Measurements from ENCODE around the gene CCDC24. TPM values are rescaled to one million over a fixed set of nuclear protein-coding genes. Genes with fewer than 3 reads are reported as not detected.

Gene CCDC24
- total RNA-seq, 1 donor from 2014 or later: 22.6 TPM

DNA sequence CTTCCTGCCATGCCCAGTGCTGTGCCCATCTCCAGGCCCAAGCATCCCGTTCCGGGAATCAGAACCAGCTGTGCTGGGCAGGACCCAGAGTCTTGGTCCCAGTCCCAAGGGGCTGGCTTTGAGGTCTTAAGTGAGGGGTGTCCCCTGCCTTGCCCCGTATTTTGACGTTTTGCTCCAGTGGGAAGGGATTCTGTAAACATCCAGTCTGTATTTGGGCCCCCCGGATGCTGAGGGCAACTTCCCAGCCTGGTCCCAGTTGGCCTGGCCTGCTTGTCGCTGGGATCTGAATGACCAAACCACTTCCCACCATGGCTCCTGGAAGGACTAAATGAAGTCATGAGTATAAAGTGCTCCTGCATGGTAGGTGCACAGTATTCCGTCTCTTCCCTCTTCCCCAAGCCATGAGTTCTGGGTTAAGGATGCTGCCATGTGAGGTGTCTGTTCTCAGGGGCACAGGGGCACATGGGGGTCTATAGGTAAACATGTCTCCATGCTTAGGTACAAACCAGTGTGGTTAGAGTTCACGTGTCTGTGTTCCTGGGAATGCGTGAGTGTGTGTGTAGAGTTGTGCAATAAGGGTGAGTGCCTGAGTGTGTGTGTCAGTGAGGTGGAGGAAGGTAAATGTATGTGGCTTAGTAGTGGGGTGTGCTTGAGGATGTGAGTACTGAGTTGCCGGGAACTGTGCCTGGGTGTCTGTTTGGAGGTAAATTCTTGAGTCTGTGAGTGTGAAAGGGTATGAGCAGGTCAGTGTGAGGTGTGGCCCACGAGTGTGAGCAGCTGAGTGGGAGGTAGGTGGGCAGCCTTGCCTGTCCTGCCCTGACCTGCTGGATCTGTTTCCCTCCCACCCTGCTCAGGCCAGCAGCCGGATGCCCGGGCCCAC lies 10.9 kb upstream of the CCDC24 start:
- DNase-seq (ENCODE audit: low spot score): peak; percentile 46

DNA sequence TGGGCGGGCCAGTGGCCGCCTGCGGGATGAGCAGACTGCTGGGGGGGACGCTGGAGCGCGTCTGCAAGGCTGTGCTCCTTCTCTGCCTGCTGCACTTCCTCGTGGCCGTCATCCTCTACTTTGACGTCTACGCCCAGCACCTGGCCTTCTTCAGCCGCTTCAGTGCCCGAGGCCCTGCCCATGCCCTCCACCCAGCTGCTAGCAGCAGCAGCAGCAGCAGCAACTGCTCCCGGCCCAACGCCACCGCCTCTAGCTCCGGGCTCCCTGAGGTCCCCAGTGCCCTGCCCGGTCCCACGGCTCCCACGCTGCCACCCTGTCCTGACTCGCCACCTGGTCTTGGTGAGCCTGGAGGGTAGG lies 10.3 kb upstream of the CCDC24 start:
- peak; percentile 44 for DNase-seq (ENCODE audit: low spot score)

DNA sequence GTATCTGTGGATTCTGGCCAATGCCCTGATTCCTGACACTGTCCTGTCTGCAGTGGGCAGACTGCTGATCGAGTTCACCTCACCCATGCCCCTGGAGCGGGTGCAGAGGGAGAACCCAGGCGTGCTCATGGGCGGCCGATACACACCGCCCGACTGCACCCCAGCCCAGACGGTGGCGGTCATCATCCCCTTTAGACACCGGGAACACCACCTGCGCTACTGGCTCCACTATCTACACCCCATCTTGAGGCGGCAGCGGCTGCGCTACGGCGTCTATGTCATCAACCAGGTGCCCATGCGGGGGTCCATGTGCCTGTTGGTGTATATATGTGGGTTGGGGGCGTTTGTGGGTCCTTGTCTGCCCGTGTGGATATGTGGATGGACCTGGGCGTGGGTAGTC lies 9.8 kb upstream of the CCDC24 start:
- peak; percentile 40 for DNase-seq (ENCODE audit: low spot score)

DNA sequence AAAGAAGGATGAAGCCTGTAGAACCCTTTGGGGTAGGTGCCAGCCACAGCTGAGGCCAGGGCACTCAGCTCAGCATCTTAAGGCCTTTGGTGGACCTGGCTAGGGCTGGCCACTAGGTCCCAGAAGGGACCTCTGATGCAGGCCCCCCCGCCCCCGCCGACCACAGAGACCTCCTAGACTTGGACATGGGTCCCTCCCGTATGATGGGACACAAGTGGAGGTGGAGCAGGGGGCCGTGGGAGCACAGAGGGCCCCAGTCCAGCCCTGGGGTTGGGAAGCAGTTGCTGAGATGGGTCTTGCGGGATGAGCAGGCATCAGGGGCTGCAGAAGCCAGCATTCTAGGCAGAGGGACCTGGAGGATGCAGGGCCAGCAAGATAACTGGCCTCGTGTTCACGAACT lies 9.2 kb upstream of the CCDC24 start:
- no peak for DNase-seq (ENCODE audit: low spot score)

DNA sequence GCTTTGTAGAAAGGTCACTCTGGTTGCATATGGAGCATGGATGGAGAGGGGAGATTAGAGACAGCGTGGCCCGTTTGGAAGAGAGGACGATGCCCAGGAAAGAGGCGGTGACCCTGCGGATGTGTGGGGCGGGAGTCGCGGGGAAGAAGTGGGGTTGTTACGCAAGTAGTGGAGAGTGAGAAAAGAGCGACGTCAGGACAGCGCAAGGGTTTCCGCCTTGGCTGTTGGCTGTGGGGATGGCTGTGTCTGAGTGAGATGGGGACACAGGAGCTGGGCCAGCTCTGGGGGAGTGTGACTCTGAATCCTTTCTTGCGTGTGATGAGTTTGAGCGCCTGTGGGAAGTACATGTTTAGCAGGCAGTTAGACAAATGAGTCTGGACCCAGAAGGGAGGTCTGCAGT lies 8.6 kb upstream of the CCDC24 start:
- DNase-seq (ENCODE audit: low spot score): no peak

DNA sequence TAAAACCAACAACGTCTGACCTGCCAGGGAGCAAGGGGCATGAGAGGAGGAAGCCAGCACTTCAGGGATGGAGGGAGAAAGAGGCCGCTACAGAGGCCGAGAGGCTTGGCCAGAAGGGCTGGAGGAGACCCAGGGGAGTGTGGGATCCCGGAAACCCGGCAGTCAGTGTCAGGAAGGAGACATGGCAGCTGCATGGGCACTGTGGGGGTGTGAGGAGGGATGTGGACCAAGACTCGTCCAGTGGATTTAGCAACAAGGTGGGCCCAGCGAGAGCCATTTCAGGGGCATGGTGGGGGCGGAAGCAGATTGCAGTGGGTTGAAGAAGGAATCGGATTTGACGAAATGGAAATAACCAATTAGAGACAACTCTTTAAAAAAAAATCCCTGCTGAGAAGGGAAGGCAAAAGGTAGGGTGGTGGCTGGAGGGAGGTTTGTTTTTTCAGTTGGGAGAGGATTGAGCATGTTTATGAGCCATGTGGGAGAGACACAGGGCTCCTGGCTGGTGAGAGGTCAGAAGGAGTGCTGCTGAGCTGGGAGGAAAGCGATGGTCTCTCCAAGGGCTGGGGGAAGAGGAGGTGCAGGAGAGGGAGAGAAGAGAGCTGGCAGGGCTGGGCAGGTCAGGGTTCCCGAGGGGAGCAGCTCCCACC lies 8.0 kb upstream of the CCDC24 start:
- no peak for DNase-seq (ENCODE audit: low spot score)

DNA sequence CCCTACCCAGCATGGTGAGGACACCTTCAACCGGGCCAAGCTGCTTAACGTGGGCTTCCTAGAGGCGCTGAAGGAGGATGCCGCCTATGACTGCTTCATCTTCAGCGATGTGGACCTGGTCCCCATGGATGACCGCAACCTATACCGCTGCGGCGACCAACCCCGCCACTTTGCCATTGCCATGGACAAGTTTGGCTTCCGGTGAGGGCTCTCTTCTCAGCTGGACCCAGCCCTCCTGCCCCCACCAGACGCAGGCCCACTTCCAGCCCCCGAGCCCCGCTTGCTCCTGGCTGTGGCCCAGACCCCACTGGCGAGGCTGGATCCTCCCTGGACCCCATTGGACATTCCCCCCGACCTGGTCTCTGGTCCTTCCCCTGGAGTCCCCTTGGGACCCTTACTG lies 6.5 kb upstream of the CCDC24 start:
- DNase-seq (ENCODE audit: low spot score): no peak

DNA sequence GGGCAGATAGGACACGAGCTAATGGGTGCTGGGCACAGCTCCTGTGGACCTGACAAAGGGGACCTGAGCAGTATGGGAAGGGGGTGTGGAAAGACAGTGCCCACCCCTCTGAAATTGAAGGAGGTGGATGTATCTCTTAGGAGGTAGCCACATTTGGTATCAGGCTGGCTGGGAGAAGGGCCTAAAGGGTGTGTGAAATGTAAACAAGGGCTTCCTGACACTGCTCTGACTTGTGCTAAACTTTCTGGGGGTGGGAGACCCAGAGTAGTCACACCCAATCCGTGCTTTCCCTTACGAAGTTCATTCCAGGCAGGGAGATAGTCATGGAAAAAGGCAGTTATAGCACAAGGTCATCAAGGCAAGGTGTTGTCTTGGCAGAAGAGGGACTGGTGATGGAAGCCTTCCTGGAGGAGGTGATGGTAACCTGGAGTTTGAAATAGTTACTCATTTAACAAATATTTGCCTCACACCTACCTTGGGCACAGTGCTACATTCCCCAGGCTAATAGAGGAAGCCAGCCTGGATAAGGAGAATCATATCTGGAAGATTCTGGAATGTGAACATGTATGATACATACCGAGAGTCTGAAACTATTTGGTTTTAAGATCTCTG lies 5.3 kb upstream of the CCDC24 start:
- no peak for DNase-seq (ENCODE audit: low spot score)

DNA sequence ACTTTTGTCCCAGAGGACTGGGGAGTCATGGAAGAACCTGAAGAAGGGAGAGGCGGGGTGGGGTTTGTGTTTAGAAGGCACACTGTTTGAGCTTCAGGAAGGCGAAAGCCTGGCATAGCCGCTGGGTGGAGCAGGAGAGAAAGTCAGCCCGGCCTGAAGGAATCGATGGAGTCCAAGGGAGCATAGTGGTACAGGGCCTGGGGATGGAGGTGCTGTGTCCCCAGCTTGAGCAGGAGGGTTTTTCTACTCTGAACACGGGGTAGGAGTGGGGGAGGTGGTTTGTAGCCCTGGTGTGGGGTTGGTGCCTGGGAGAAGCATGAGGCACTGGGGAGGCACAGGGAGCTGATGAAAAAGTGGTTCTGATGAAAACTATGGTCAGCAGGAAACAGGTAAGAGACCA lies 4.7 kb upstream of the CCDC24 start:
- no peak for DNase-seq (ENCODE audit: low spot score)

DNA sequence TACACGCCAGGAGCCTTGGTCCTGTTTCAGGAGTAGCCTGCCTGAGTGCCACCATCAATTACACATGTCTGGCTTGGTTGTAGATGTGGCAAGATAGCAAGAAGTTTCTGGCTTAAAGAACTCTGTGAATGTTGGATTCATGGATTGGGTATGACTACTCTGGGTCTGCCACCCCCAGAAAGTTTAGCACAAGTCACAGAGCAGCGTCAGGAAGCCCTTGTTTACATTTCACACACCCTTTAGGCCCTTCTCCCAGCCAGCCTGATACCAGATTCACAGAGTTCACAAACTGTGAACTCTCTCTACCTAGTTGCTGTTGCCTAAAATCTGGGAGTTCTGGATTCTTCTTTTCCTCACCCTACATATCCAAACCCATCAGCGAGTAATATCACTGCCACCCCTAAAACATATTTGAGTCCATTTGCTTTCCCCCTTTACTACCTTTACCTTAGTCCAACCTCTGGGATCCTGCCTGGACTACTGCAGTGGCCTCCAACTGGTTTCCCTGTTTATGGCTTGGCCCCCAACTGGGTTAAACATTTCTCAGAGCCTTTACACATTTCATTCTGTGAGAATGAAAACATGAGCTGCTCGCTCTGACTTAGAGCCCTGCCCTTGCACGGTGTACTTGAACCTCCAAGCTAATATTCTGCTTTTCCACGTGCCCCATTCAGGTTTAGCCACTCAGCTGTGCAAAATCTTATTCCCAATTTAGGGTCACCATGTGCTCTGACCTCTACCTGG lies 4.1 kb upstream of the CCDC24 start:
- DNase-seq (ENCODE audit: low spot score): no peak

DNA sequence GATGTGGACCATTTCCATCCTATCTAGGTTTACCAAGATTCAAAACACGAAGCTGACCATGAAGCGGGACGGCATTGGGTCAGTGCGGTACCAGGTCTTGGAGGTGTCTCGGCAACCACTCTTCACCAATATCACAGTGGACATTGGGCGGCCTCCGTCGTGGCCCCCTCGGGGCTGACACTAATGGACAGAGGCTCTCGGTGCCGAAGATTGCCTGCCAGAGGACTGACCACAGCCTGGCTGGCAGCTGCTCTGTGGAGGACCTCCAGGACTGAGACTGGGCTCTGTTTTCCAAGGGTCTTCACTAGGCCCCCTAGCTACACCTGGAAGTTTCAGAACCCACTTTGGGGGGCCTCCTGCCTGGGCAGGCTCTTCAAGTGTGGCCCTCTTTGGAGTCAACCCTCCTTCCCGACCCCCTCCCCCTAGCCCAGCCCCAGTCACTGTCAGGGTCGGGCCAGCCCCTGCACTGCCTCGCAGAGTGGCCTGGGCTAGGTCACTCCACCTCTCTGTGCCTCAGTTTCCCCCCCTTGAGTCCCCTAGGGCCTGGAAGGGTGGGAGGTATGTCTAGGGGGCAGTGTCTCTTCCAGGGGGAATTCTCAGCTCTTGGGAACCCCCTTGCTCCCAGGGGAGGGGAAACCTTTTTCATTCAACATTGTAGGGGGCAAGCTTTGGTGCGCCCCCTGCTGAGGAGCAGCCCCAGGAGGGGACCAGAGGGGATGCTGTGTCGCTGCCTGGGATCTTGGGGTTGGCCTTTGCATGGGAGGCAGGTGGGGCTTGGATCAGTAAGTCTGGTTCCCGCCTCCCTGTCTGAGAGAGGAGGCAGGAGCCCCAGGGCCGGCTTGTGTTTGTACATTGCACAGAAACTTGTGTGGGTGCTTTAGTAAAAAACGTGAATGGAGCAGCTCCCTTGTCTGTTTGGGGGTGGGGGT lies 864 bp upstream of the CCDC24 start:
- no peak for DNase-seq (ENCODE audit: low spot score)

DNA sequence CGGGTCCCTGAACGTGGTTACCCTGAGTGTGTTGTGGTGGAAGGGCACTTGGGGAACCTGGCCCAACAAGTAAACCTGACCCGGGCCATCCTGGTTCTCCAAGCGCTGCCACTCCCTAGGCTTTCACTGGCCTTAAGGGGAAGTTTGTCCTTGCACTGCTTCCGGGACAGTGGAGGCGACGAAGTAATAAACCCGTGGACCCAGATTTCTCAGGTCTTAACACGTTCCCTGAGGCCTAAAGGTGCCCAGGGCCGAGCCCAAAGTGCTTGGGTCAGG lies 261 bp upstream of the CCDC24 start:
- no peak for DNase-seq (ENCODE audit: low spot score)

DNA sequence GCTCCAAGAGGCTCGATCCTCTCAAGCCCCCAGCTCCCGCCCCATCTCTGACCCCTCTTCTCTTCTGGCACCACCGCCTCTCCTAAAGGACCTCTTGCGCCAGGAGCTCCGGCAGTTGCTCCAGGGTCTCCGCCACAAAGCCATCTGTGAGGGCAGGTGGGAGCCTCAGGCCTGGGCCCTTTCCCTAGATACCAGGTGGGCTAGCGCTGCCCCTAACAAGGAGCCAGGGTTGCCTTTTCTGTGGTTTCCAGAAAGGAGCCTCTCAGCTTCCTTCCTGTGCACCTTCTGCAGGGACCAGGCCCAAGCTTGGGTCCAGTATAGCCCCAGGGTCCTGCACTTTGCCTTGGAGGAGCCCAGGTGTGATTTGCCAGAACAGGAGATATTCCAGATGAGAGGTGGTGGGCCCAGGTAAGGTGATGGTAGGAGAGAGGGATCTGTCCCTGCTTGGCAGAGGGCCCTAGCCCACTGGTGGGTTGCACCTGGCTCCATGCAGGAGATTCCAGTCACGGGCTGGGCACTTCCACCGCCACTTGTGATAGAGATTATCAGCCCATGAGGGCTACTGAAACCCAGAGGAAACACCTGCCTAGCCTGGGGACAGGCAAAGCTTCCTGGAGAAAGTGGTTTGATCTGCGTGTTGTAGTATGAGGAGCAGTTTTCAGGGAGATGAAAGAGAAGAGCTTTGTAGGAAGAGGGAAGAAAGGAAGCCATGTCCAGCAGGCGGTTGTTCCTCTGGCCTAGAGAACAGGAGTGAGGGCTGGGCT lies 1.0 kb downstream of the CCDC24 start:
- no peak for DNase-seq (ENCODE audit: low spot score)

DNA sequence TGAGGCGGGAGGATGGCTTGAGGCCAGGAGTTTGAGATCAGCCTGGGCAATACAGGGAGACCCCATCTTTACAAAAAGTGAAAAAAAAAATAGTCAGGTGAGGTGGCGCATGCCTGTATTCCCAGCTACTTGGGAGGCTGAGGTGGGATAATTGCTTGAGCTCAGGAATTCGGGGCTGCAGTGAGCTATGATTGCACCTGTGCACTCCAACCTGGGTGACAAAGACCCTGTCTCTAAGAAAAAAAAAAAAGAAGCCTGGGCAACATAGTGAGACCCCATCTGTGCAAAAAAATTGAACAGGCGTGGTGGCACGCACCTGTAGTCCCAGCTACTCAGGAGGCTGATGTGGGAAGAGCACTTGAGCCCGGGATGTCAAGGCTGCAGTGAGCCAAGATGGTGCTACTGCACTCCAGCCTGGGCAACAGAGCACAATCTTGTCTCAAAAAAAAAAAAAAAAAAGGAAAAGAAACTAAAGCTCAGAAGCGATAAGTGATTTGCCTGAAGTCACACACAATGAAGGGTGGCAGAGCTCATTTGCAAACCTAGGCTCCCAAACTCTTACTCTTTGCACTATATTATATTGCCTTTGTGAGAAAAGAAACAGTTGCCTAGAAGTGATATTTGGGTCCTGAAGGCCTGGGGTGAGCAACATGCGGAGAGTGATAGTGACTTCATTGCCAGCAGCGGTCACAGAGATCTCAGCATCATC lies 2.0 kb downstream of the CCDC24 start:
- DNase-seq (ENCODE audit: low spot score): no peak

DNA sequence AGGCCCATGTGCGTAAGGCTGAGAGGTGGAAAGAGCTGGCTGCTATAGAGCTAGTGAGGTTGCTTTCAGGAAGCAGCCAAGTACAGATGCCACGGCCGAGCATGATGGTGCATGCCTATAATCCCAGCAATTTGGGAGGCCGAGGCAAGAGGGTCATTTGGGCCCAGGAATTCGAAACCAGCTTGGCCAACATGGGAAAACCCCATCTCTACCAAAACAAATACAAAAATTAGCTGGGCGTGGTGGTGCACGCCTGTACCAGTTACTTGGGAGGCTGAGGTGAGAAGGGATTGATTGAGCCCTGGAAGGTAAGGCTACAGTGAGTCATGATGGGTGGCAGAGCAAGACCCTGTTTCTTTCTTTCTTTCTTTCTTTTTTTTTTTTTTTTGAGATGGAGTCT lies 2.7 kb downstream of the CCDC24 start:
- no peak for DNase-seq (ENCODE audit: low spot score)

DNA sequence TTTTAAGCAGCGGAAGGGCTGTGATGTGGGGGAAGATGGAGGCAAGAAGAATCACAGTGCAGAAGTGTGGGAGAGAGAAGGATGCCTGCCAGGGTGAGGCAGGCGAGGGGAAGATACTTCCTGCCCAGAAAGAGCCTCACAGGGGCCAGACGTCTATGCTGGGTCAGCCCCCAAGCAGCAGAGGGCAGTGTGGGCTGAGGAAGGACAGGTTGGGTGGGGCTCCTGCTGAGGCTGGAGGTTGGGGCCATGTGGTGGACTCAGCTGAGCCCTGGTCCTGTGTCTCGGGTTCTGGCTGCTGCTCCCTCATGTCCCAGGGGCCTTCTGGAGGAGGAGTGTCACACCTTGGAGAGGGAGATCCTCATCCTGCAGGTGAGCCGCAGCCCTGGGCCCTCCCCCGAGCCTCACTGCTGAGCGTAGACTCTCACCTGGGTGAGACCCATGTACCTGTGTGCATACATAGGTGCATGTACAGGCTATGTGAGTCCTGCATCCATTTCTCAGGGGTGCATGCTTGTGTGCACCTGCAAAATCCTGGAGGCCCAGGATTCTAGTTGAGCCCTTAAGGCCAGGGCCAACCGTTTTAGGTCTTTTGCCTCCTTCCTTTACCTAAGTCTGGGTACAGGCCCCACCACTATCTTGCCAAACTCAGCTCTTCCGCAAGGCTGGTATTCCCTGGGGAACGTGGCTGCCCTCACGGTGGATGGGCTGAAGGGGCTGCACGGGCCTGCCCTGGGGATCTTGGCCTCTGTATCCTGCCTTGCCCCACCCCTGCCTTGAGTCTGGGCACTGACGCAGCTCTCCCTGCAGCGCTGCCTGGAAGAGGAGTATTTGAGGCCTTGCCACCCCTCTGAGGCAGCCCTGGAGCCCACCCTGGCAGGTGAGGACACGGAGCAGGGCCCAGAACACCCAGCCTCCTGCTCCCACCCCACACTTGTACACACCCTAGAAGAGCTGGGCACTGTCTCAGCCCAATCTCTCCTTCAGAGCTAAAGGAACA lies 3.7 kb downstream of the CCDC24 start:
- DNase-seq (ENCODE audit: low spot score): no peak

DNA sequence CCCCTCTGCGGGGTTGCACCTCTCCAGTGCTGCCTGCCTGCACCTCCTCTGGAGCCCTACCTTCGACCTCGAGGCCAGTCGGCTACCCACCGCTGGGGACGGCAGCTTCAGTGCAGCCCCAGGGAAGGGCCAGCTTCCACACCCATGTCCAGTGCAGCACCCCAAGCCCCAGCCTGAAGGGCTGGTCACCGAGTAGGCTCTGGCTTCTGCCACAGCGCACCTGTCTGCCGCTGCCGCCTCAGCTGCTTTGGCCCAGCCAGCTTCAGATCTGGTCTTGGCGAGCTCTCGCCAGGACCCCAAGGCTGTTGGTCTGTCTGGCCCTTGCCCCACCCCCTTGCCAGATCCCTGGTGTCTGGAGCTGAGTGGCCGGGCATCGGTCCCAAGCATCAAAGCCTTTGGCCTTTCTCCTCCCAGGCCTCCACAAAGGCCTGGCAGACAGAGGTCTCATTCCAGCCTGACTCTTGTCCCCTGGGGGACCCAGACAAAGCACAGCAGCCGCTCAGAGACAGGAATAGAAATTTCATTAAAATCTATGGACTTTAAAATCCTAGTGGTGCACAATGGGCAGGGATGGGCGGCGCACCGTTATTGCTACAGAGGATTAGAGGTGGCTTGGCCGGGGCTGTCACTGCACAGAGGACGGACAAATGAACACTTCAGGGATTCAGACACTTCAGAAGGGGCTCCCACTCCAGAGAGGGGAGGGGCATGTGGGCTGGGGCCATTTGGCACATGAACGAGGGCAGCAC lies 4.8 kb downstream of the CCDC24 start:
- DNase-seq (ENCODE audit: low spot score): no peak

DNA sequence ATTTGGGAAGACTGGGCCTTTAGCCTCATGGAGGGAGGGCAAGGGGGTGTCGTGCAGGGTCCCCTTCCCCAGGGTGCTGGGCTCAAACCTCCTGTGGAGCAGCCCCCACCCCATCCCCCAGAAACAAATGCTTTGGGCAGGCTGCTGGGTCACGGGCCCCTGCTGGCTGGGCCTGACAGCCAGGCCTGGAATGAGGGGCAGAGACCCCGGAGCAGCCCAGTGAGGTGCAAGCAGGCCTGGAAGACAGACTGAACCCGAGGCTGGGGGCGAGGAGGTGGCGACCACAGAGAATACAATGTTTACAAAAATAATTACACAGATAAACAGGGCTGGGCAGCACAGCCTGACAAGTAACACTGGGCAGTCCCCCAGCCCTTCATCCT lies 5.3 kb downstream of the CCDC24 start:
- DNase-seq (ENCODE audit: low spot score): no peak
